Hematopoietic multipotent progenitor cell (in vitro differentiated cells): ENCODE measurements around the gene LCMT2. TPM values are rescaled to one million over a fixed set of nuclear protein-coding genes. Genes with fewer than 3 reads are reported as not detected.
A peak's percentile ranks its signal among the peaks of the same experiment; 100 is the strongest.
"Not testable (repeated sequence)": the region's sequence is repeated elsewhere in the genome, so short reads cannot be mapped to it uniquely, and the experiment has no call there.

Source experiments
- DNase-seq, 3 donors: peaks; one replicate each; pipeline ENCODE4 v3.0.0-alpha.2; 2011 to 2015; ENCODE audit warnings: low read depth in 2 of 3, low spot score in 2 of 3
- total RNA-seq: library from RNA; depleted of rRNA; stranded (reverse); fragments of >200 nt; gene quantifications from one replicate; pipeline ENCODE4 v1.2.3, GENCODE V29; 2012

Gene LCMT2
- total RNA-seq, 1 donor: 5.7 TPM

- no peak for DNase-seq
These were observed 13.4 kb downstream of the LCMT2 start for GRCh38 chr15:43316971-43317346.

- DNase-seq: no peak
These were observed 14.1 kb downstream of the LCMT2 start for GRCh38 chr15:43316016-43316970.

- DNase-seq: no peak
These were observed 16.2 kb downstream of the LCMT2 start for GRCh38 chr15:43314171-43314570.

DNA sequence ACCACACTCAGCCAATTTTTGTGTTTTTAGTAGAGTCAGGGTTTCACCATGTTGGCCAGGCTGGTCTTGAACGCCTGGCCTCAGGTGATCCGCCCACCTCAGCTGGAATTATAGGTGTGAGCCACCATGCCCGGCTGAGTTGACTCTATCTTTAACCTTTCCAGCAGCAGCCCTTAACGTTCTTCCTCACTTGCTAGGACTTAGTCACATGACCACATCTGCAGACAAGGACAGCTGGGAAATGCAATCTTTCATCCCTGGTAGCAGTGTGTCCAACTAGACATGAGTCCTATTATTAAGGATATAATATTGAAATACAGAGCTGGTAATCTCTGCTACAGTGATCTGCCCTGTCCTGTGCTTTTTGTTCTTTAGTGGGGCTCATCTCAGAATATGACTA, 18.0 kb downstream of the LCMT2 start:
- DNase-seq: no peak

- no peak for DNase-seq
These were observed 28.1 kb downstream of the LCMT2 start, which contains the start of gene TGM7 for GRCh38 chr15:43302205-43302817. TGM7 (minus strand) TSS chr15:43302255.

GRCh38 chr15:43299884-43300283, 30.5 kb downstream of the LCMT2 start:
- no peak for DNase-seq

- DNase-seq: no peak
These were observed 31.0 kb downstream of the LCMT2 start for GRCh38 chr15:43299411-43299810.

DNA sequence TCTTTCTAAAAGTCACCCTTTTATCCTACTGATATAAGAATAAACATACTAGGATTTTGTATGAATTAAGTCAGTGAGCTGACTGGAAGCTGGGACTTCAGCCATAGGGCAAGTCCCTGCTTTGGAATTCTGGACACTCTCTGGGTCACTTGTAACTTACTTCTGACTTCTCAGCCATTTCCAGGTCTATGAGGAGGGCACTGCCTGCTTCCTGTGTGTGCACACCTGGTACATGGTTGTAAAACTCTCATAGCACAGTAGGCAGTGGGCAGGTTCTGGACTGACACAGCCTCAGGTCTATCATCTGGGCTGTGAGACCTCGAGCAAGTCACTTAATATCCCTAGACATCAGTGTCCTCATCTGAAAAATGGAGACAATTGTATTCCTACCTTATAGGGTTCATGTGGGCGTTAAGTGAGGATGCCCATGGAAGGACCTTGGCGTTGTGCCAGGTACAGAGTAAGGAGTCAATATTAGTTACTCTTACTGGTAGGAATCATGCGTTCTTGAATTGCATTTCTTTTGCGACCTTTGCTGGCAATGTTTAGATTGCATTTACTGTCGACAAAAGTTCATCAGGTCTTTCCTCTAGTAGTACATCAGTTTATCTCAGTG, 36.2 kb downstream of the LCMT2 start:
- DNase-seq: no peak

- DNase-seq: peak in 2 of 3 donors; percentile 50 to 66
These were observed 36.9 kb downstream of the LCMT2 start for GRCh38 chr15:43293432-43293831.

DNA sequence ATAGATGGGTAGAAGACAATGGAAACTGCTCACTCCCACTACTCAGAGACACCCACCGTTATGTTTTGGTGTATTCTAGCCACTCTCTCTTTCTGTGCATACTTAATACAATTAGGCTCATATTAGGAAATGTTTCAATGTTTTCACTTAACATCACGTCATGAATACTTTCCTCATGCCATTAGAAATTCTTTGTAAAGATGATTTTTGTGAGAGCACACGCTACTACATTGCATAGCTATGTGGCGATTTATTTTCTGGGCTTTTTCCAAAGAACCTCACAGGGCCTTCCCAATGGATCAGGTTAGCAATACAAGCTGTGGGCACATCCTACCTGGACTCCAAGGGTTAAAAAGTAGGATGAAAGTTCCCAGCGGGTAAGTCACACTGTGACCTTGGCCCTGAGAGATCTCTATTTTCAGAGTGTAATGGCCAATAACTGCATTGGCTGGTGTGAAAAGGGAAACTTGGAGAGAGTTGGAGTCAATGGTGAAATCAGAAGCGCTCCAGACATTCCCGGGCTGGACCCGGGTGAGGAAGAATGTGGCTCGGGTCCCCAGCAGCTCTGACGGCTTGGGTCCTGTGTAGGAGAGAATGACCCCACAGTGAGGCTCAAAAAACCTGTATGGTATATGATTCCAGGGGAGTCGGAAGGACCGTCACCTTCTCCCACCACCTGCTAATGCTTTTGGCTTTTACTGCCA, 37.8 kb downstream of the LCMT2 start:
- no peak for DNase-seq

GRCh38 chr15:43289656-43290055, 40.7 kb downstream of the LCMT2 start:
- DNase-seq: not testable (repeated sequence)

GRCh38 chr15:43287254-43287653, 43.1 kb downstream of the LCMT2 start:
- no peak for DNase-seq

GRCh38 chr15:43286074-43286473, 44.3 kb downstream of the LCMT2 start:
- DNase-seq: no peak

- DNase-seq: peak; percentile 38 to 81 (median 51)
These were observed 44.8 kb downstream of the LCMT2 start for GRCh38 chr15:43285609-43286037.

GRCh38 chr15:43283526-43283925, 46.8 kb downstream of the LCMT2 start:
- peak in 1 of 3 donors; percentile 51 for DNase-seq

- DNase-seq: no peak
These were observed 48.3 kb downstream of the LCMT2 start for GRCh38 chr15:43281926-43282602.

DNA sequence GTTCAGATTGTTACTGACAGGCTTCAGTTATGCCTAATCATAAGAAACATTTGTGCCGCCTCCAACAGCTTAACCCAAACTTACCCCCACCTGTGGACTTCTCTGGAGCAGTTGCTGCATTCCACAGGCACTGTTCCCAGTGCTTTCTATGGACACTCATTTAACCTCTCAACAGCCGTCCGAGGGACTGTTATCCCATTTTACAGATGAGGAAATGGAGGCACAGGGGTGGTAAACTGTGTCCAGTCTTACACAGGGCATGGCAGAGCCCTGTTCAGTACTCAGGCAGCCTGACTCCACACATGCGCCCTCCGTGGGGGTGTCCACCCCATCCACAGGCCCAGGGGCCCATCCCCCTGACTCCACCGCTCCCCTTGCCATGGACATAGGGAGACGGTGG, 49.4 kb downstream of the LCMT2 start:
- DNase-seq: no peak

GRCh38 chr15:43279496-43279895, 50.9 kb downstream of the LCMT2 start:
- no peak for DNase-seq

- DNase-seq: no peak
These were observed 51.5 kb downstream of the LCMT2 start for GRCh38 chr15:43278869-43279268.

- no peak for DNase-seq
These were observed 52.5 kb downstream of the LCMT2 start for GRCh38 chr15:43277901-43278300.
